ENCODE results near the gene MICAL1.

DNA sequence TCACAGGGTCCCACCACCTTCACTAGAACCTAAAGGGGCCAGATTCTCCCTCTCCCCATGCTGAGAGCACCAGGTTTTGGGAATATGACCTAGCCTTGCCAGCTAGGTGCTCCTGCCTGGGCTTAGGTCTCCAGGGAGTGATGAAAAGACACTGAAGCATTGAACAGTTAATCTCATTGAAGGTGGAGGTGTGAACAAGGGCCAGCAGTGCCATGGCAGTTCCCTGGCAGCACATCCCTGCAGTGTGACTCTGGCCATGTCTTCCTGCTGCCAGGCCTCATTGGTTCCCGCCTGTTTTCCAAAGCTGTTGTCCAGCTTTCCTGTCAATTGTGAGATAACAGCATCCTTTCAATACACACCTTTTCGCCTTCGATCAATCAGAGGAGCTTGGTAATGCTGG lies 26.1 kb downstream of the MICAL1 start:
- TF ChIP-seq, protein P1, sequence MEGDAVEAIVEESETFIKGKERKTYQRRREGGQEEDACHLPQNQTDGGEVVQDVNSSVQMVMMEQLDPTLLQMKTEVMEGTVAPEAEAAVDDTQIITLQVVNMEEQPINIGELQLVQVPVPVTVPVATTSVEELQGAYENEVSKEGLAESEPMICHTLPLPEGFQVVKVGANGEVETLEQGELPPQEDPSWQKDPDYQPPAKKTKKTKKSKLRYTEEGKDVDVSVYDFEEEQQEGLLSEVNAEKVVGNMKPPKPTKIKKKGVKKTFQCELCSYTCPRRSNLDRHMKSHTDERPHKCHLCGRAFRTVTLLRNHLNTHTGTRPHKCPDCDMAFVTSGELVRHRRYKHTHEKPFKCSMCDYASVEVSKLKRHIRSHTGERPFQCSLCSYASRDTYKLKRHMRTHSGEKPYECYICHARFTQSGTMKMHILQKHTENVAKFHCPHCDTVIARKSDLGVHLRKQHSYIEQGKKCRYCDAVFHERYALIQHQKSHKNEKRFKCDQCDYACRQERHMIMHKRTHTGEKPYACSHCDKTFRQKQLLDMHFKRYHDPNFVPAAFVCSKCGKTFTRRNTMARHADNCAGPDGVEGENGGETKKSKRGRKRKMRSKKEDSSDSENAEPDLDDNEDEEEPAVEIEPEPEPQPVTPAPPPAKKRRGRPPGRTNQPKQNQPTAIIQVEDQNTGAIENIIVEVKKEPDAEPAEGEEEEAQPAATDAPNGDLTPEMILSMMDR (IDR thresholded peaks at IDR 0.05; ENCODE audit: poor library complexity, severe bottlenecking): no peak
- no peak for TF ChIP-seq TAF1 (IDR thresholded peaks at IDR 0.05; ENCODE audit: low read depth)

Data from neural cell (in vitro differentiated cells).